RWPE2 (cell line): ENCODE measurements around the gene AFAP1.
A peak's percentile ranks its signal among the peaks of the same experiment; 100 is the strongest.

Experiments used
- ATAC-seq: fragments of 200-7000 bp; cut with Tn5 transposase; 3 replicates; pipeline ENCODE4 v1.9.1; 2021; ENCODE audit warnings: low read depth
- DNase-seq: peaks from one replicate; pipeline ENCODE4 v3.0.0-alpha.2; 2020; ENCODE audit warnings: low spot score
- H3K27ac ChIP-seq: fragments of 450-650 bp; 2 replicates; pipeline ENCODE4 v1.5.1; 2017; ENCODE audit warnings: mild to moderate bottlenecking; ENCODE audit not compliant: poor library complexity, severe bottlenecking
- H3K27me3 ChIP-seq: fragments of 250-450 bp; sonication (Bioruptor Pico); 2 replicates; pipeline ENCODE4 v1.5.1; 2021; ENCODE audit warnings: mild to moderate bottlenecking, moderate library complexity; ENCODE audit not compliant: insufficient read depth, poor library complexity, severe bottlenecking
- H3K36me3 ChIP-seq: fragments of 250-450 bp; sonication (Bioruptor Pico); 2 replicates; pipeline ENCODE4 v1.5.1; 2020; ENCODE audit warnings: low read depth, mild to moderate bottlenecking, moderate library complexity
- H3K4me1 ChIP-seq: fragments of 250-450 bp; sonication (Bioruptor Pico); 2 replicates; pipeline ENCODE4 v1.5.1; 2021; ENCODE audit warnings: mild to moderate bottlenecking, moderate library complexity; ENCODE audit not compliant: insufficient read depth, poor library complexity, severe bottlenecking
- H3K4me3 ChIP-seq: fragments of 250-450 bp; sonication (Bioruptor Pico); 2 replicates; pipeline ENCODE4 v1.5.1; 2021; ENCODE audit warnings: mild to moderate bottlenecking, moderate library complexity; ENCODE audit not compliant: severe bottlenecking
- H3K9me3 ChIP-seq: fragments of 250-450 bp; sonication (Bioruptor Pico); 2 replicates; pipeline ENCODE4 v1.5.1; 2021; ENCODE audit warnings: mild to moderate bottlenecking, moderate library complexity; ENCODE audit not compliant: severe bottlenecking
- CTCF ChIP-seq: fragments of 450-650 bp; IDR thresholded peaks from one replicate; pipeline ENCODE4 v1.5.1; 2017; ENCODE audit warnings: mild to moderate bottlenecking, moderate library complexity; ENCODE audit not compliant: poor library complexity, severe bottlenecking

Gene AFAP1

GRCh38 chr4:7865533-7865932 lies 74.1 kb downstream of the AFAP1 start:
- Histone ChIP-seq H3K4me3 (no peak overlapping the region), H3K27ac (no peak overlapping the region), H3K4me1 (peaks cover 37% of the 10 kb centered on the region), H3K9me3 (no peaks in the 10 kb centered on the region), H3K36me3 (peaks cover 49% of the 10 kb centered on the region), H3K27me3 (no peaks in the 10 kb centered on the region)
- DNase-seq (no peak), ATAC-seq (no peak)
- TF ChIP-seq CTCF, result no peak

- Histone ChIP-seq H3K27ac (no peak overlapping the region), H3K27me3 (no peaks in the 10 kb centered on the region), H3K4me1 (peaks cover 39% of the 10 kb centered on the region), H3K9me3 (no peaks in the 10 kb centered on the region), H3K36me3 (peaks cover 57% of the 10 kb centered on the region), H3K4me3 (no peak overlapping the region)
- ATAC-seq (no peak), DNase-seq (no peak)
- no peak for TF ChIP-seq CTCF
Observed at GRCh38 chr4:7864685-7865084, 75.0 kb downstream of the AFAP1 start.

- H3K9me3 ChIP-seq, result no peaks in the 10 kb centered on the region
- H3K27me3 ChIP-seq, result no peaks in the 10 kb centered on the region
- peaks cover 44% of the 10 kb centered on the region for H3K4me1 ChIP-seq
- H3K4me3 ChIP-seq, result no peak overlapping the region
- no peak for DNase-seq
- peaks cover 56% of the 10 kb centered on the region for H3K36me3 ChIP-seq
- no peak for TF ChIP-seq CTCF
- H3K27ac ChIP-seq, result no peak overlapping the region
- no peak for ATAC-seq
Observed at GRCh38 chr4:7863911-7864681, 75.6 kb downstream of the AFAP1 start.

- ATAC-seq (no peak), DNase-seq (no peak)
- Histone ChIP-seq H3K9me3 (no peaks in the 10 kb centered on the region), H3K4me3 (no peak overlapping the region), H3K36me3 (peaks cover 47% of the 10 kb centered on the region), H3K4me1 (peaks cover 38% of the 10 kb centered on the region), H3K27ac (peak overlapping the region; percentile 94), H3K27me3 (no peaks in the 10 kb centered on the region)
- no peak for TF ChIP-seq CTCF
Observed at GRCh38 chr4:7862561-7863192, 77.0 kb downstream of the AFAP1 start.

- DNase-seq, result no peak
- peak overlapping the region; percentile 94 for H3K27ac ChIP-seq
- H3K27me3 ChIP-seq, result no peaks in the 10 kb centered on the region
Observed at GRCh38 chr4:7861440-7861881, 78.2 kb downstream of the AFAP1 start.

More at GRCh38 chr4:7861440-7861881, 78.2 kb downstream of the AFAP1 start:
- H3K36me3 ChIP-seq, result peaks cover 38% of the 10 kb centered on the region
- no peak overlapping the region for H3K4me3 ChIP-seq
- no peaks in the 10 kb centered on the region for H3K9me3 ChIP-seq
- no peak for TF ChIP-seq CTCF
- peaks cover 38% of the 10 kb centered on the region for H3K4me1 ChIP-seq
- ATAC-seq, result peak; percentile 95
